Inflammatory macrophage treated with lipopolysaccharide for 4 hours (primary cell): ENCODE measurements around the gene KCNK13.
"Not testable (repeated sequence)": the region's sequence is repeated elsewhere in the genome, so short reads cannot be mapped to it uniquely, and the experiment has no call there.

Experiments
- DNase-seq: peaks from one replicate; pipeline ENCODE4 v3.0.0-alpha.2; 2020

KCNK13 gene

DNA sequence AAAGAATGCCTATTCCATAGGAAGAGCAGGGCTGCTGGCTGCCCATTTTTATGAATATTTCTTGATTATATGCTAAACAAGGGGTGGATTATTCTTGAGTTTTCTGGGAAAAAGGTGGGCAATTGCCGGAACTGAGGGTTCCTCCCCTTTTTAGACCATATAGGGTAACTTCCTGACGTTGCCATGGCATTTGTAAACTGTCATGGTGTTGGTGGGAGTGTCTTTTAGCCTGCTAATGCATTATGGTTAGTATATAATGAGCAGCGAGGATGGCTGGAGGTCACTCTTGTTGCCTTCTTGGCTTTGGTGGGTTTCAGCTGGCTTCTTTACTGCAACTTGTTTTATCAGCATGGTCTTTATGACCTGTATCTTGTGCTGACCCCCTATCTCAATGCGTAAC is 138.8 kb downstream of the KCNK13 start:
- not testable (repeated sequence) for DNase-seq

DNA sequence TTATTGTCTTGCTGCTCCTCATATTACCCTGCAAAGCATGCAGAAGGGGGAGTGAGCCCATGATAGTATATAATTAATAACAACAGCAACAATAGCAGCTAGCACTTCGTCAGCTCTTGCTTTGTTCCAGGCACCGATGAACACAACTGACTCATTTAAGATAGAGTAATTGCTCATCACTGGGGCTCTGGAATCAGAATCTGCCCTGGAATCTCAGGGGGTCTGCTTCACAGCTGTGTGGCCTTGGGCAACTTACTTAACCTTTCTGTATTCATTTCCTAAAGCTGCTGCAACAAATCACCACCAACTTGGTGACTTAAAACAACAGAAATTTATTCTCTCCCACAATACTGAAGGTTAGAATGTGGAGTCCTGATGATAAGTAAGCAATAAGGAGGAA is 139.6 kb downstream of the KCNK13 start:
- no peak for DNase-seq

DNA sequence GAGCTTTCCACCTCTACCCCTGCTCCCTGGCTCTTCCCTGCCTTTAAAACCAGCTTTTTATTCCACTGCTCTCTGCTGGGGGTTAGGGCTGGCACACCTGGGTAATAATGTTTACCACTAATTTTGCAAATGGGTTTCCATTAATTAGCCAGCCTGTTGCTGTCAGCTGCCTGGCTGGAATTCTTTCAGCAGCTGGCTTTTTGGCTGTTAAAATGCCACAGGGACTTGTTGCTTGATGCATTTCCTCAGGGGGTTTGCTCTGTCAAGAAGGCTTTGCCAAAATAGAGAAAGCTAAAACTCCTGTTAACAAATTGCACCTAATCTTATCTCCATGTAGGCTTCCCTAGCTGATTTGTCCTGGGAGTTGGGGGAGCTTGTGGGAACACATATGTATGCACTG is 142.7 kb downstream of the KCNK13 start:
- no peak for DNase-seq

DNA sequence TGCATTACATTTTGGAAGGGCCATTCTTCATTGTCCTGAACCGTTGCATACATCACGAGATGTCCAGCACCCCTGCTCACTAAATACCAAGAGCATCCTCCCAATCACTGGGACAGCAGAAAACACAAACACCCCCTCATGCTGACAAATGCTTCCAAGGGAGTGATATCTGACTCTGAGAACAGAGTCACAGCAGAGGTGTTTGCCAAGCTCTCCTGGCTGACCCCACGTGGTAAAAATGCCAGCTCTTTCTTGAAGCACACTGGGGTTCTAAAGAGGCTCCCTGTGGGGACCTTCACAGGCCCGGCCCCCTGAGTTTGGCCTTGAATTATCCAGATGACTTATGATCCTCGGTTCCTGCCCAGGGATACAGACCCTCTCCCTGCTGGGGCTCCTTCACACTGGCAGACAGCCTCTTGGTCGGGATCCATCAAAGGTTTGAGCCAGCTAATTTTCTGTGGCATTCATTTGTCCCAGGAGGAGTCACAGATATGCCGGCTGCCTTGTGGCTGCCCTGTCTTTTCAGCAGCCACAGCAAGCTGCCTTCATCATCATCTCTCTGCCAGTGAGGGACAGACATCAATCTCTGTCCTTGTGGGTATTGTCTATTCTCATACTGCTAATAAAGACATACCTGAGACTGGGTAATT is 151.4 kb downstream of the KCNK13 start:
- no peak for DNase-seq

DNA sequence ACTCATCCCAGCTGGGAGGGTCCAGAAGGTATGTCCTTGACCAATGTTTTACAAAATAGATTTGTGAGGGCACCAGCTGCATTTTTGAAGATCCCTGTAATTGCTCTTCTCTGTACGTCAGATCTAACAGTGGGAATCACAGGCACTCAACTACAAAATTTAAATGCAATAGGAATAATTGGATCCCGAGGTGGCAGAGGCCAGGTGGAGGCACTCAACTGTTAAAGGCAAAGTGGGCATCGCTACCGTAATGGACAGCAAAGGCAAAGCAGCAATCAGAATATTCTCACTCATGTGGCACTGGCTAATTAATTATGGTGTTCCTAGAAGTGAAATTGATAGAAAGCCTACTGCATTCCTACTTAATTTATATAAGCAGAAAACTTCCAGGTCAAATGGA is 166.7 kb downstream of the KCNK13 start:
- DNase-seq, result no peak

DNA sequence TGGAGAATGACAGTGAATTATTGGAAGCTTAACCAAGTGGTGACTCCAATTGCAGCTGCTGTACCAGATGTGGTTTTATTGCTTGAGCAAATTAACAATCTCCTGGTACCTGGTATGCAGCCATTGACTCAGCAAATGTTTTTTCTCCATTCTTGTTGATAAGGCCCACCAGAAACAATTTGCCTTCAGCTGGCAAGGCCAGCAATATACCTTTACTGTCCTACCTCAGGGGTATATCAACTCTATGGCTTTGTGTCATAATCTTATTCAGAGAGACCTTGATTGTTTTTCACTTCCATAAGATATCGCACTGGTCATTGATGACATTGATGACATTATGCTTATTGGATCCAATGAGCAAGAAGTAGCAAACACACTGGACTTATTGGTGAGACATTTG is 168.1 kb downstream of the KCNK13 start:
- not testable (repeated sequence) for DNase-seq
